ENCODE results near the gene PPT1. TPM values are rescaled to one million over a fixed set of nuclear protein-coding genes. Genes with fewer than 3 reads are reported as not detected.

PPT1 gene
- total and polyA plus RNA-seq, 2 of the 4 experiments (the other 2 are of a cell fraction): 22.7 to 55.4 TPM

DNA sequence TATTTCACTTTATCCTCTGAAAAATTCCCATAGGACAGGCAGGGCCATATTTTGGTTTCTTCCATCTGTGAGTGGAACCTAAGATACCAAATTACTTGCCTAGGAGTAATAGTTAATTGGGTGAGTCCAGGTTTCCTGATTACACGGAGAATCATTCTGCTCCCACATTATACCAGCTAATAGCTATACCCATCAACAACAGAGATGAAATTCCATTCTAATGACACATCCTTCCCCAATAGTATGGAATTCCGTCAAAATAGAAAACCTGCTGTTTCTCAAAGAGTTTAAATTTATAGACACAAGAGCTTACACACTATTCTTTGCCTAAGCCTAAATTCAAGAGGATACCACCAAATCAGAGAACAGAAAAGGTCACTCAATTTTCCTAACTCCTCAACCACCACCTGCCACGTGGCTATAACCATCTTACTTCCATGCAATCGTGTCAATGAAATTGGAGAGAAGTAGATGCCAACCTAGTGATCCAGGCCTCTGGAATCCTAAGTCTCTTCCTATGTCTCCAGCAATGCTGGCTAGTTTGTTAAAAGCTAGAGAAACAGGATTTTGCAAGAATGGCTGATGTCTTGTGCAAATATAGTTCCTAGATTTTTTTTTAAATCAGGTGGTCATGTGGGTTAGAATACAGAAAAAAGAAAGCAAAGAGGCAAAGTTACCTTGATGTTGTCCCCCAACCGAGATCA, 6.2 kb downstream of the PPT1 start:
- H2AK9ac ChIP-seq (replicated peaks; ENCODE audit: low read depth, low read length, poor library complexity): no peak overlapping the region
- no peak overlapping the region for H2AFZ ChIP-seq (replicated peaks; ENCODE audit: low read length, poor library complexity)
- H3K4me3 ChIP-seq (ENCODE audit: insufficient read depth, low read depth, low read length): no peak overlapping the region
- H3K36me3 ChIP-seq (ENCODE audit: control insufficient read depth, insufficient read depth, low read length): peaks cover 27% of the 10 kb centered on the region
- peaks cover 18 to 22% of the 10 kb centered on the region in 2 experiments; a peak in 3 of 4 replicates for H3K79me1 ChIP-seq (ENCODE audit: low read depth in 1 of 2, low read length in 2 of 2)
- H3K9ac ChIP-seq (ENCODE audit: low read depth, low read length): no peak overlapping the region
- intact Hi-C loops (cut with micrococcal nuclease) (no loop called here), dilution Hi-C loops (cut with HindIII; ENCODE audit: low sequenced_read_pairs, unreplicated experiment) (no loop called here), in situ Hi-C loops (cut with MboI; ENCODE audit: low sequenced_read_pairs) (no loop called here)
- BruUV-seq (replicated peaks): no TSS peak
- H3K23ac ChIP-seq (ENCODE audit: low read depth, low read length): no peak overlapping the region
- no peak overlapping the region for H4K91ac ChIP-seq (ENCODE audit: insufficient read depth, low read depth, low read length)
- H3K4me2 ChIP-seq (ENCODE audit: low read depth, low read length): no peak overlapping the region; the same call in 1 of the 2 replicates
- no peaks in the 10 kb centered on the region for H3K9me3 ChIP-seq (ENCODE audit: control insufficient read depth, insufficient read depth, low read length)
- WGBS, 2 experiments (ENCODE audit: extremely low coverage in 2 of 2, insufficient read length in 1 of 2): no CpG with 5 or more reads among the region's 5 CpGs
- H3K4me1 ChIP-seq (ENCODE audit: control insufficient read depth, insufficient read depth, low read length): peaks cover 4% of the 10 kb centered on the region; the same call in 1 of the 2 replicates
- H3K14ac ChIP-seq (replicated peaks; ENCODE audit: low read depth, low read length): no peak overlapping the region
- H2BK15ac ChIP-seq (ENCODE audit: low read depth, low read length): no peak overlapping the region
- TF ChIP-seq USF2 (IDR thresholded peaks at IDR 0.05; ENCODE audit: low read depth, low read length) (no peak), BHLHE40 (IDR thresholded peaks at IDR 0.05; ENCODE audit: low read depth, low read length) (no peak), MAZ (IDR thresholded peaks at IDR 0.05; ENCODE audit: borderline replicate concordance, low read depth, low read length) (no peak), FOS (IDR thresholded peaks at IDR 0.05; ENCODE audit: low read depth, low read length) (no peak), NFE2L2 (IDR thresholded peaks at IDR 0.05; ENCODE audit: low read depth, low read length) (no peak), POLR2A (IDR thresholded peaks at IDR 0.05; ENCODE audit: low read depth, low read length) (no peak), RAD21 (IDR thresholded peaks at IDR 0.05; ENCODE audit: low read length) (no peak), CEBPB (IDR thresholded peaks at IDR 0.05; ENCODE audit: low read depth, low read length) (no peak), ELK1 (IDR thresholded peaks at IDR 0.05; ENCODE audit: borderline replicate concordance, low read depth, low read length) (no peak), MXI1 (IDR thresholded peaks at IDR 0.05; ENCODE audit: borderline replicate concordance, low read depth, low read length) (no peak), RCOR1 (IDR thresholded peaks at IDR 0.05; ENCODE audit: insufficient replicate concordance, low read length) (no peak), CHD1 (IDR thresholded peaks at IDR 0.05; ENCODE audit: low read depth, low read length) (no peak), RFX5 (IDR thresholded peaks at IDR 0.05; ENCODE audit: low read depth, low read length) (no peak)
- peaks cover 5% of the 10 kb centered on the region; the same call in 1 of the 2 replicates for H4K20me1 ChIP-seq (ENCODE audit: insufficient read depth, low read length)
- H4K5ac ChIP-seq (ENCODE audit: low read depth, low read length): no peak overlapping the region
- POLR2A ChIA-PET (ENCODE audit: unreplicated experiment): no interaction called here
- H2BK20ac ChIP-seq (ENCODE audit: low read depth, low read length): no peak overlapping the region
- H3K27ac ChIP-seq (ENCODE audit: insufficient read depth, low read length): no peak overlapping the region
- no peak overlapping the region for H2BK5ac ChIP-seq (ENCODE audit: low read depth, low read length, poor library complexity, severe bottlenecking)
- no peak overlapping the region for H2BK120ac ChIP-seq (ENCODE audit: low read depth, low read length)
- CTCF ChIA-PET: interaction anchor here (0.6 to 1.3 kb wide), 3 partner anchors 12 to 175 kb away, joined by 3 to 6 read pairs (median 3); no protein-coding TSS in a partner anchor
- no peak overlapping the region for H3K4ac ChIP-seq (ENCODE audit: low read depth, low read length)
- H2AK5ac ChIP-seq (ENCODE audit: low read depth, low read length): no peak overlapping the region
- H4K8ac ChIP-seq (ENCODE audit: low read depth in 2 of 2, low read length in 2 of 2): no peak overlapping the region
- H3K56ac ChIP-seq (ENCODE audit: extremely low read depth, insufficient read depth, low read length): no peak overlapping the region
- H3K18ac ChIP-seq (ENCODE audit: low read depth, low read length): no peak overlapping the region
- 0 out of 2 replicates have a peak, but pooled peaks have one; percentile 12 for ATAC-seq (ENCODE audit: low read depth)
- peak; percentile 24 for DNase-seq
- H3K9me1 ChIP-seq (ENCODE audit: insufficient read depth, low read length): peaks cover 5% of the 10 kb centered on the region
- H3K27me3 ChIP-seq (ENCODE audit: control insufficient read depth, insufficient read depth, low read length): no peaks in the 10 kb centered on the region
